Activated CD4-positive, alpha-beta T cell treated with anti-CD3 and anti-CD28 coated beads, Interleukin-2, amount 10 ng/mL, durations not matched to agents 24 days and 14 days (primary cell): ENCODE measurements around the gene SFPQ. TPM values are rescaled to one million over a fixed set of nuclear protein-coding genes. Genes with fewer than 3 reads are reported as not detected.
"Not testable (repeated sequence)": the region's sequence is repeated elsewhere in the genome, so short reads cannot be mapped to it uniquely, and the experiment has no call there.

Source experiments
- DNase-seq: peaks from one replicate; pipeline ENCODE4 v3.0.0; 2022
- H3K27ac Mint-ChIP-seq: one replicate; pipeline ENCODE4 v1.8.0; 2022; ENCODE audit warnings: mild to moderate bottlenecking, mixed read lengths
- H3K27me3 Mint-ChIP-seq: one replicate; pipeline ENCODE4 v1.8.0; 2022; ENCODE audit warnings: mixed read lengths
- H3K36me3 Mint-ChIP-seq: one replicate; pipeline ENCODE4 v1.8.0; 2022; ENCODE audit warnings: low read depth, mild to moderate bottlenecking, mixed read lengths
- H3K4me1 Mint-ChIP-seq: one replicate; pipeline ENCODE4 v1.8.0; 2021; ENCODE audit warnings: mixed read lengths
- H3K4me3 Mint-ChIP-seq: one replicate; pipeline ENCODE4 v1.8.0; 2022; ENCODE audit warnings: mild to moderate bottlenecking, moderate library complexity, mixed read lengths
- H3K9me3 Mint-ChIP-seq: one replicate; pipeline ENCODE4 v1.8.0; 2021; ENCODE audit warnings: mixed read lengths
- intact Hi-C: fragments of 100-400 bp; cut with micrococcal nuclease; formaldehyde crosslinking; loops from one replicate; pipeline ENCODE4 v1.15.1; 2023
- total RNA-seq: library from RNA; stranded (reverse); gene quantifications from 2 replicates; pipeline ENCODE4 v1.2.3, GENCODE V29; 2022

SFPQ gene, protein sequence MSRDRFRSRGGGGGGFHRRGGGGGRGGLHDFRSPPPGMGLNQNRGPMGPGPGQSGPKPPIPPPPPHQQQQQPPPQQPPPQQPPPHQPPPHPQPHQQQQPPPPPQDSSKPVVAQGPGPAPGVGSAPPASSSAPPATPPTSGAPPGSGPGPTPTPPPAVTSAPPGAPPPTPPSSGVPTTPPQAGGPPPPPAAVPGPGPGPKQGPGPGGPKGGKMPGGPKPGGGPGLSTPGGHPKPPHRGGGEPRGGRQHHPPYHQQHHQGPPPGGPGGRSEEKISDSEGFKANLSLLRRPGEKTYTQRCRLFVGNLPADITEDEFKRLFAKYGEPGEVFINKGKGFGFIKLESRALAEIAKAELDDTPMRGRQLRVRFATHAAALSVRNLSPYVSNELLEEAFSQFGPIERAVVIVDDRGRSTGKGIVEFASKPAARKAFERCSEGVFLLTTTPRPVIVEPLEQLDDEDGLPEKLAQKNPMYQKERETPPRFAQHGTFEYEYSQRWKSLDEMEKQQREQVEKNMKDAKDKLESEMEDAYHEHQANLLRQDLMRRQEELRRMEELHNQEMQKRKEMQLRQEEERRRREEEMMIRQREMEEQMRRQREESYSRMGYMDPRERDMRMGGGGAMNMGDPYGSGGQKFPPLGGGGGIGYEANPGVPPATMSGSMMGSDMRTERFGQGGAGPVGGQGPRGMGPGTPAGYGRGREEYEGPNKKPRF
- 385 and 392 TPM in 2 replicates for total RNA-seq

DNA sequence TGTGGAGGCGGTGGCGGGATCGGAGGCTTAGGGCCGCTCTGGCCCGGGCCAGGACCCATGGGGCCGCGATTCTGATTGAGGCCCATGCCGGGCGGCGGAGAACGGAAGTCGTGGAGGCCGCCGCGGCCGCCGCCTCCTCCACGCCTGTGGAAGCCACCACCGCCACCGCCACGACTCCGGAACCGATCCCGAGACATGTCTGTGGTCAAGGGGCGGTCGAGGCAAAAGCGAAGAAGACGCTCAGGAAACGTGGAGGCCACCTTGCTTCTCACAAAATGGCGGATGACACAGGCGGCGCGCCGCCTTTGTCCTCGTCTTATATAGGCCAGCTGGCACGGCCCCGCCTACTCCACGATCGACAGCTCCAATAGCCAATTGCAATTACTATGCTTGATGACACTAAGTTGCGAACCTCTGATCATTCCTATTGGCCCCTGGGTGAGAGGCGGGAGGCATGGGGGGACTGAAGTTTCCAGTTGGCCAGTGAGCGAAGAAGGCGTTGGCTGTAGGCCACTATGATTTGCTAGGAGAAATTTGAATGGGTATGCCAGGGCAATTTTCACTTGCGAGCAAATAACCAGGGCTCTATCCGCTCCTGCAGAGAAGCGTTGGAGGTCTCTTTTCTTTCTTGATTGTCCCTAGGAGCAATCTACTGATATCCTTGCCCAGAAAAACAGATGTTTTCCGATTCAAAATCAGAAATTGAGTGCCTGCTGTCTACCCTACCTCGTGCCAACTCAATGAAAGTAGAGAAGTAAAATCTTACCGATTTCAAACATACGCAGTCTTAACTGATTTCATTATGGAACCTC is at the start of gene SFPQ:
Gene SFPQ (minus strand): TSS at position 293 of the 812 bp plus-strand sequence. CDS start 96 bp downstream, at position 197.
- Mint-ChIP-seq H3K4me1 (peaks cover 34% of the 10 kb centered on the region), H3K27ac (peak within 1 kb of the TSS; percentile 99), H3K9me3 (no peaks in the 10 kb centered on the region), H3K27me3 (peaks cover 3% of the 10 kb centered on the region), H3K36me3 (peaks cover 40% of the 10 kb centered on the region), H3K4me3 (peak within 1 kb of the TSS; percentile 96)
- intact Hi-C loops: loop anchor here (1.0 to 10.0 kb wide), 10 partner anchors 12 to 1269 kb away; partner anchors contain the start of genes KIAA0319L, MRPS15, NCDN and PSMB2
- peak; percentile 99 for DNase-seq

DNA sequence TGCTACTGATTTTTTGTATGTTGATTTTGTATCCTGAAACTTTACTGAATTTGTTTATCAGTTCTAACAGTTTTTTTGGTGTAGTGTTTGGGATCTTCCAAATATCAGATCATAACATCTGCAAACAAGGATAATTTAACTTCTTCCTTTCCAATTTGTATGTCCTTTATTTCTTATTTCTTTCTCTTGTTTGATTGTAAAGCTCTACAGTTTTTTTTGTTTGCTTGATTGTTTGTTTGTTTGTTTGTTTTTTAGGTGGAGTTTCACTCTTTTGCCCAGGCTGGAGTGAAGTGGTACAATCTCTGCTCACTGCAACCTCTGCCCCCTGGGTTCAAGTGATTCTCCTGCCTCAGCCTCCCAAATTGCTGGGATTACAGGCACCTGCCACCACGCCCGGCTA is 43.8 kb upstream of the SFPQ start:
- H3K9me3 Mint-ChIP-seq, DNase-seq, H3K36me3 Mint-ChIP-seq, intact Hi-C loops, H3K4me1 Mint-ChIP-seq, H3K27me3 Mint-ChIP-seq, H3K27ac Mint-ChIP-seq, H3K4me3 Mint-ChIP-seq: not testable (repeated sequence)

DNA sequence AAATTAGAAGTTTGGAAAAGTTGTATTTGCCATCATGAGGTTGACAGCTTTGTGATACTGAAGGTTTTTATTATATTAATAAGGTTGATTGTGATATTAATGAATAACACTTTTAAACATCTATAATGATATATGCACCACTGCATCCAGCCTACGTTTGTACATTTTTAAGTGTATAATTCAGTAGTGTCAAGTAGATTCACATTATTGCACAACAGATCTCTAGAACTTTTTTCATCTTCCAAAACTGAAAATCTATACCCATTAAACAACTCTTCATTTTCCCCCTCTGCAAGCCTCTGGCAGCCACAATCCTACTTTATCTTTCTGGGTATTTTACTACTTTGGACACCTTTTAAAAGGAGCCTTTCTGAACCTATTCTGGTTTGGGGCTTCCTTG is 38.3 kb upstream of the SFPQ start:
- peaks cover 11% of the 10 kb centered on the region for H3K4me1 Mint-ChIP-seq
- no peaks in the 10 kb centered on the region for H3K36me3 Mint-ChIP-seq
- no peak for DNase-seq
- peaks cover 5% of the 10 kb centered on the region for H3K27me3 Mint-ChIP-seq
- no peaks in the 10 kb centered on the region for H3K9me3 Mint-ChIP-seq
- H3K4me3 Mint-ChIP-seq: no peak overlapping the region
- H3K27ac Mint-ChIP-seq: no peak overlapping the region
- intact Hi-C loops: no loop called here

DNA sequence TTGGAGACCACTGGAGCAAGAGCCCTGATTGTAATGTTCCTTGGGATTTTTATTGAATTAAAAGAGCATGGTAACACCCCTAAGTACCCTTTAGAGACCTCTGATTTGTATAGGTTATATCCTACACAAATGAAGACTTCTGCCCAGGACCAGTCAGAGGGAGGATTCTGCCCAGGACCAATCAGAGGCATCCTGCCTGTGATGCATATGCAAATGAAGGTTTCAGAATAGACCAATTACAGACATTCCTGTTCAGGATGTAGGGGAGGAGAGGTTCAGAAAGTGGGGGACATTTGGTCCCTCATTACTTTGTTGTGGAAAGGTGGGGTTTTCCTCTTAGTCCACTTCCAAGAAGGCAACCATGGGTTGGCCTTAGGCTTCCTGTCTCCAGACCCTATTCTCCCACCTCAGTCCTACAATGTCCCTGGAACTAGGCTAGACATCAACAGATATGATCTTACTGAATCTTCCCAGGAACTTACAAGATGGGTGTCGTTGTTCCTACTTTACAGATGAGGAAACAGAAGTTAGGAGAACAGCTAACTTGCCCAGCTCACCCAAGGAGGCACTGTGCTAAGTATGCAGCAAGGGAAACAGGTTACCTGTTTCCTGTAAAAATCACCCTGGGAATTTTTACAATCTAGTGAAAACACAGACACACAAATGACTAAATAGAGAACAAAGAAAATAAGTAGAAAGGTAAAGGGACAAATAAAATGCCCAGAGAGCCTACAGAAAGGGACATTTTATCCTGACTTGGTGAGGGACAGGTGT is 36.8 kb upstream of the SFPQ start:
- no peak overlapping the region for H3K27ac Mint-ChIP-seq
- no peak overlapping the region for H3K4me3 Mint-ChIP-seq
- H3K36me3 Mint-ChIP-seq: no peaks in the 10 kb centered on the region
- no peak for DNase-seq
- no peaks in the 10 kb centered on the region for H3K9me3 Mint-ChIP-seq
- intact Hi-C loops: no loop called here
- H3K27me3 Mint-ChIP-seq: peaks cover 4% of the 10 kb centered on the region
- peaks cover 11% of the 10 kb centered on the region for H3K4me1 Mint-ChIP-seq

DNA sequence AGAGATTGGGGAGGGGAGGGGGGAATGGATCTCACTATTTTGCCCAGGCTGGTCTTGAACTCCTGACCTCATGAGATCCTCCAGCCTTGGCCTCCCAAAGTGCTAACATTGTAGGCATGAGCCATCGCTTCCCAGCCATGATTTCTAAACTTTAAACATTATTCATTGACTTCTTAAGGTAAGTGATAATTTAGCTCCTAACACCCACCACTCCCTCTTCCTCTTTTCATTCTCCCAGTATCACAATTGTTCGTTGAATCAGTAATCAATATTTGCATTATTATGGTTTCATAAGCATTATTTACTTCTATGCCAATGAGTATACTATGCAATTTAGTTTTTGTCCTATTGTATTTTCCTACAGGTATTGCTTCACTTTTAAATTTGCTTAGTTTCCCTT is 33.6 kb upstream of the SFPQ start:
- Mint-ChIP-seq H3K4me3 (no peak overlapping the region), H3K36me3 (no peaks in the 10 kb centered on the region), H3K27ac (no peak overlapping the region), H3K4me1 (peaks cover 11% of the 10 kb centered on the region), H3K9me3 (no peaks in the 10 kb centered on the region), H3K27me3 (peaks cover 4% of the 10 kb centered on the region)
- no peak for DNase-seq
- intact Hi-C loops: no loop called here

DNA sequence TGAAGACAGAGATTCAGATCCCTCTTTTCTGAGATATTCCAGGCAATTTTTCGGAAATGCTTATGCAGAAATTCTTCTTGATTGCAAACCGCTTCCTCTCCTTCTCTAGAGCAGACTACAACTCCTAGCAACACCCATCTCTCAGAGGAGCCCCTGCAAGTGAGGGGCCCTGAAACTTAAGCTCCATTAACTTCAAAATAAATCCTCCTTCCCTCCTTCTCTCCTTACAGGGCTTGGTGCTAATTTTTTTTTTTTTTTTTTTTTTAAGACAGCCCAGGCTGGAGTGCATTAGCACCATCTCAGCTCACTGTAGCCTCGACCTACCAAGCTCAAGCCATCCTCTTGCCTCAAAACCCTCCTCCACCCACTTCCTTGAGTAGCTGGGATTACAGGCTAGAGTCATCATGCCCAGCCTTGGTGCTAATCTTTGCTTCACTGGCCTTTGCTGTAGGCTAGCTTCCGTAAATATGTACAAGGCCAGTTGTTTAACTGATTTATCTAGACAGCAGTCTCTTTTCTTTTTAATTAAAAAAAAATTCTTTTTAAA is 30.2 kb upstream of the SFPQ start:
- Mint-ChIP-seq H3K27ac (no peak overlapping the region), H3K4me1 (no peaks in the 10 kb centered on the region), H3K27me3 (peaks cover 4% of the 10 kb centered on the region), H3K4me3 (no peak overlapping the region), H3K9me3 (no peaks in the 10 kb centered on the region), H3K36me3 (no peaks in the 10 kb centered on the region)
- no peak for DNase-seq
- intact Hi-C loops: no loop called here

DNA sequence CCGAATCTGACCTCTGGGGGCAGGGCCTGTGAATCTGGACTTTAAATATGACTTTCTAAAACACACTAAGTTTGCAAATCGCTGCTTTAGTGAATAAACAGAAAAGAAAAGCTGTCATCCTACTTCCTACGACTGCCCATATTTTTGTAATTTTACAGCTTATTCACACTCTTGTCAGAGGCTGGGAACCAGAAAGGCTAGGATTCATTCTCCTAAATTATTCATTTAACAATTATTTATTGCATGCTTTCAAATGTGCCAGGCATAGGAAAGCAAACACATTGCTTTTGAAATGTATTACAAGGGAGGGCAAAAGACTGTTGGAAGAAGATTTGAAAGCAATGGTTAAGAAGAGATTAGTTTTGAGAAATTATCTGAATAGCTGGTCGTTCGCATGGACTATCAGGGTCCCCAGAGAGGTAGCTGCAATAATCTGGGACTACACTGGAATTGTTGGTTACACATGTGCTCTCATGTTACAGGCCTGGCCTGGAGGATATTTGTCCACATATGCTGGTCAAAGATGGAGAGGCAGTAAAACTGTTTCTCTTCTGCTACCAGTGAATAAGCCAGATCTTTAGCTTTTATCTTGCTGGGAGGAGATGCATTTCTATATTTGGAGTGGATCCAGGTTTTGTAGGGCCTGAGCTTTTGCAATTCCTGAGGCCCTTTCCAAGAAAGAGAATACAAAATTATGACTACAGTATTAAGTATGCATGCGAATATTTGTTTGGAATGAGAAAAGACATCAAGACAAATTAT is 29.6 kb upstream of the SFPQ start:
- H3K27ac Mint-ChIP-seq: no peak overlapping the region
- H3K4me1 Mint-ChIP-seq: no peaks in the 10 kb centered on the region
- intact Hi-C loops: no loop called here
- peaks cover 4% of the 10 kb centered on the region for H3K27me3 Mint-ChIP-seq
- no peak for DNase-seq
- no peak overlapping the region for H3K4me3 Mint-ChIP-seq
- H3K36me3 Mint-ChIP-seq: no peaks in the 10 kb centered on the region
- H3K9me3 Mint-ChIP-seq: no peaks in the 10 kb centered on the region

DNA sequence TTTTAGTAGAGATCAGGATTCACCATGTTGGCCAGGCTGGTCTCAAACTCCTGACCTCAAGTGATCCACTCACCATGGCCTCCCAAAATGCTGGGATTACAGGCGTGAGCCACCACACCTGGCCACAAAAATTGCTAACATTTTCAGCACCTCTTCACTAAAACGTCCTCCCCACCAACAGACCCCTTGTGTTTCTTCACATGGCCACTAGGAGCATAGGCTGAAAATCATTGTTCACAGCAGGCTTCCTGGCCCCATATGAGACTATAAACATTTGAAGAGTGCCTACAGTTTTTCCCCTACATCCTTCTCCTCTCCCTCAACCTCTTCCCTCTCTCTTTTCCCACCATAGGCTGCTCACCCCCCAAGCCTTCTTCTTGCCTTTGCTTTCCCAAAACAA is 28.0 kb upstream of the SFPQ start:
- DNase-seq: peak; percentile 64
- Mint-ChIP-seq H3K4me3 (no peak overlapping the region), H3K27ac (no peak overlapping the region)

DNA sequence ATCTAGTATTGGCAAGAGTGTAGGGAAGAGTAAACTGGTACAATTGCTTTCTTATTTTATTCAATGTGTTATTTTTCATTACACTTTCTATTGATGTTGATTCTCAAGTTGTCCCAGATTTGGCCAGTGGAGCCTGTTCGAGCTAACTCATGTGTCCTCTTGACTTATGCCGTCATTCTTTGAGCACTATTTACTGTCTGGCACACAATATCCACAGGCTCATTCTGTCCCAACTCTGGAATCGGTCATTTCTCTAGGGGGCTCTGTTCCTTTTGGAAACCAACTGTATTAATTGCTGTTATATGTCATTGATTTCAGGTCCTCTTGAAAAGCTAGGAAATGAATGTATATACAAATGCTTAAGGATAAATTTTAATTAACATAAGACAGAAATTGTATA is 22.4 kb upstream of the SFPQ start:
- no peaks in the 10 kb centered on the region for H3K4me1 Mint-ChIP-seq
- intact Hi-C loops: no loop called here
- no peaks in the 10 kb centered on the region for H3K9me3 Mint-ChIP-seq
- no peaks in the 10 kb centered on the region for H3K27me3 Mint-ChIP-seq
- H3K4me3 Mint-ChIP-seq: no peak overlapping the region
- no peak for DNase-seq
- H3K27ac Mint-ChIP-seq: no peak overlapping the region
- no peaks in the 10 kb centered on the region for H3K36me3 Mint-ChIP-seq

More for the DNA sequence above, 28.0 kb upstream of the SFPQ start:
- Mint-ChIP-seq H3K27me3 (no peaks in the 10 kb centered on the region), H3K4me1 (no peaks in the 10 kb centered on the region), H3K36me3 (no peaks in the 10 kb centered on the region), H3K9me3 (no peaks in the 10 kb centered on the region)
- intact Hi-C loops: no loop called here

DNA sequence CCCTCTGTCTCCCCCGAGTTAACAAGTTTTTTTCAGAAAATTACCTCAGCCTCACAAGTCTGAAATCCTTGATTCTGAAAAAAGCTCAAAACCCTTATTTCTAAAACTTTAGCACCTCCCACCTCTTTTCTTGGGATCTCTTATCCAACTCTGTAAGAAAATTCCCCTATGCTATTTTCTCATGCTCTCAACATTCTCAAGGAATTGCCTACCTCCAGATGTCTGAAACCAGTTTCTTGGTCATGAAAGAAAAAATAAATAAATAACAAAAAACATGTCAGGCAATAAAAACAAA is 18.1 kb upstream of the SFPQ start:
- intact Hi-C loops: no loop called here
- Mint-ChIP-seq H3K4me1 (no peaks in the 10 kb centered on the region), H3K9me3 (no peaks in the 10 kb centered on the region), H3K36me3 (no peaks in the 10 kb centered on the region), H3K27me3 (no peaks in the 10 kb centered on the region), H3K4me3 (no peak overlapping the region), H3K27ac (no peak overlapping the region)
- no peak for DNase-seq

DNA sequence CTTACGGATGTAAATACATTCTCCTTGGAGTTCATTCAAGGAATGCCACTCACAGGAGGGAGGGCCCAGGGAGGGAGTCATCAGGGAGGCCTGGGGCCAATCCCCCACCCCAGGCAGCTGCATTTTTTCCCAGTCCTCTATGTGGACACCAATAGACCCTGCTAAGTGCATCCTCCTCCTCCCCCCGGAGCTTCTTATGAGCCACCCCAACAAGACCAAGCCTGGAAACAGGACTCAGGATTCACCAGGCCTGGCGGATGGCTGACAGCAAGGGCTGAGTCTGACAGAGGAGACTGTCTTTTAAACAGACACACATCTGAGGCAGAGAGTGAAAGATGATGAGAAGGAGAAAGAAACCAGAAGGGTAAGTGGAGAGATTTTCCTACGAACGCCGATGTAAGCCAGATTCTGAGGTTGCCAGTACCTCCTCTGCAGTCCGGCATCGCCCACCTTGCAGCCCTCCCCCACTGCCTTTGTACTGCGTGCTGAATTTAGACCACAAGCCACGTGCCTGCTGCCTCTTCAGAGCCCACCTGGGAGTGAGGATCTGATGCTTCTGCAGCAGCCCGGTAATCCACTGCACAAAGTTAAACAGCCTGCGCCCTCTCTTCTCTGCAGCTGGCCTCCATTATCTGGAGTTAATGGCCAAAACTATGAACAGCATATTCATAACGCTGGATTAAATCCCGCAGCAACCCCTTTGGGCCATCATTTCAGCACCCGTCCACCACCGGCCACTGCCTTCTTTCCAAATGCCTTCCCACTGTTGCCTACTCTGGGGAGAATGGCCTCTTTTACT is 17.6 kb upstream of the SFPQ start:
- DNase-seq: no peak
- peaks cover 2% of the 10 kb centered on the region for H3K4me1 Mint-ChIP-seq
- intact Hi-C loops: no loop called here
- no peak overlapping the region for H3K4me3 Mint-ChIP-seq
- H3K27me3 Mint-ChIP-seq: peaks cover 2% of the 10 kb centered on the region
- H3K36me3 Mint-ChIP-seq: no peaks in the 10 kb centered on the region
- H3K9me3 Mint-ChIP-seq: no peaks in the 10 kb centered on the region
- H3K27ac Mint-ChIP-seq: no peak overlapping the region

DNA sequence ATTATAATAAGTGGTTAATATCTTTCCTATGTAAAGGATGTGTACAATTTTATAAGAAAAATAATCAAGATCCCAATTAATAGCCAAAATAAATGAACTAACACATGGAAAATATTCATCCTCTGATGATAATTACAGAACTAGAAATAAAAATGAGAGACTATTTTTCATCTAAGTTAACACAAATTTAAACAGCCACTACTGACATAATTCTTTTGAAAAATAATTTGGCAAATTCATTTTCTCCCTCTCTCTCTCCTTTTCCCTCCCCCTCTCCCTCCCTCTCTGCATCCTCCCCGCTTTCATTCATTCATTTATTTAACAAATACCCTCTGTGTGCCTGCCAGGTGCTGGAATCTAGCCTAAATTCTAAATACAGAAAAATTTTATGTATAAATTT is 10.3 kb upstream of the SFPQ start:
- H3K4me1 Mint-ChIP-seq: peaks cover 6% of the 10 kb centered on the region
- peaks cover 18% of the 10 kb centered on the region for H3K27me3 Mint-ChIP-seq
- no peak overlapping the region for H3K27ac Mint-ChIP-seq
- H3K4me3 Mint-ChIP-seq: no peak overlapping the region
- no peak for DNase-seq
- no peaks in the 10 kb centered on the region for H3K36me3 Mint-ChIP-seq
- no peaks in the 10 kb centered on the region for H3K9me3 Mint-ChIP-seq
- intact Hi-C loops: loop anchor here (10.0 kb wide), 1 partner anchor 242 kb away; no protein-coding TSS in a partner anchor
